ENCODE results near the gene PHLPP2.

The PHLPP2 gene

GRCh38 chr16:71724320-71724751 lies at the start of gene PHLPP2:
TSS of gene PHLPP2 (minus strand) at chr16:71724701. CDS start at chr16:71714795, 9,906 bp downstream.
- DNase-seq (ENCODE audit: low spot score in 2 of 2) (no peak), ATAC-seq (no peak)
- no peaks in the 10 kb centered on the region for H3K9me3 Mint-ChIP-seq
- peaks cover 12% of the 10 kb centered on the region for H3K36me3 Mint-ChIP-seq
- H3K4me1 Mint-ChIP-seq, result peaks cover 16% of the 10 kb centered on the region
- peak within 1 kb of the TSS; percentile 87 for H3K4me3 Mint-ChIP-seq
- H3K27ac Mint-ChIP-seq, result no peak within 1 kb of the TSS

GRCh38 chr16:71771571-71771970 lies 47.1 kb upstream of the PHLPP2 start:
- no peak for ATAC-seq

GRCh38 chr16:71769222-71769621 lies 44.7 kb upstream of the PHLPP2 start:
- Mint-ChIP-seq H3K27ac (no peak overlapping the region), H3K36me3 (peaks cover 100% of the 10 kb centered on the region), H3K4me1 (peaks cover 15% of the 10 kb centered on the region), H3K4me3 (no peak overlapping the region), H3K9me3 (no peaks in the 10 kb centered on the region)
- ATAC-seq (no peak), DNase-seq (ENCODE audit: low spot score in 2 of 2) (no peak)

More at GRCh38 chr16:71771571-71771970, 47.1 kb upstream of the PHLPP2 start:
- Mint-ChIP-seq H3K4me3 (no peak overlapping the region), H3K36me3 (peaks cover 100% of the 10 kb centered on the region), H3K9me3 (no peaks in the 10 kb centered on the region), H3K27ac (no peak overlapping the region), H3K4me1 (peaks cover 15% of the 10 kb centered on the region)
- no peak for DNase-seq (ENCODE audit: low spot score in 2 of 2)

- Mint-ChIP-seq H3K36me3 (peaks cover 100% of the 10 kb centered on the region), H3K9me3 (no peaks in the 10 kb centered on the region), H3K27ac (no peak overlapping the region), H3K4me1 (peaks cover 15% of the 10 kb centered on the region), H3K4me3 (no peak overlapping the region)
- DNase-seq (ENCODE audit: low spot score in 2 of 2) (no peak), ATAC-seq (no peak)
These were observed 42.8 kb upstream of the PHLPP2 start for GRCh38 chr16:71767060-71767900.

- H3K4me1 Mint-ChIP-seq, result peaks cover 12% of the 10 kb centered on the region
- ATAC-seq (no peak), DNase-seq (ENCODE audit: low spot score in 2 of 2) (no peak)
- no peak overlapping the region for H3K4me3 Mint-ChIP-seq
- H3K36me3 Mint-ChIP-seq, result peaks cover 100% of the 10 kb centered on the region
- H3K27ac Mint-ChIP-seq, result peak overlapping the region; percentile 43
- no peaks in the 10 kb centered on the region for H3K9me3 Mint-ChIP-seq
These were observed 37.7 kb upstream of the PHLPP2 start for GRCh38 chr16:71762186-71762585.

GRCh38 chr16:71761097-71761496 lies 36.6 kb upstream of the PHLPP2 start:
- ATAC-seq (no peak), DNase-seq (ENCODE audit: low spot score in 2 of 2) (no peak)
- H3K4me3 Mint-ChIP-seq, result no peak overlapping the region
- H3K4me1 Mint-ChIP-seq, result peaks cover under 1% of the 10 kb centered on the region
- peaks cover 100% of the 10 kb centered on the region for H3K36me3 Mint-ChIP-seq
- no peak overlapping the region for H3K27ac Mint-ChIP-seq
- no peaks in the 10 kb centered on the region for H3K9me3 Mint-ChIP-seq

- ATAC-seq (no peak), DNase-seq (ENCODE audit: low spot score in 2 of 2) (no peak)
- Mint-ChIP-seq H3K4me1 (peaks cover 6% of the 10 kb centered on the region), H3K27ac (no peak overlapping the region), H3K36me3 (peaks cover 100% of the 10 kb centered on the region), H3K9me3 (no peaks in the 10 kb centered on the region), H3K4me3 (no peak overlapping the region)
These were observed 33.8 kb upstream of the PHLPP2 start for GRCh38 chr16:71758293-71758760.

GRCh38 chr16:71754652-71755051 lies 30.2 kb upstream of the PHLPP2 start:
- no peaks in the 10 kb centered on the region for H3K9me3 Mint-ChIP-seq
- peak overlapping the region; percentile 74 for H3K27ac Mint-ChIP-seq
- DNase-seq (ENCODE audit: low spot score in 2 of 2) (no peak), ATAC-seq (peak; percentile 62)
- H3K4me3 Mint-ChIP-seq, result no peak overlapping the region
- peaks cover 100% of the 10 kb centered on the region for H3K36me3 Mint-ChIP-seq
- H3K4me1 Mint-ChIP-seq, result peaks cover 6% of the 10 kb centered on the region

GRCh38 chr16:71754108-71754507 lies 29.6 kb upstream of the PHLPP2 start:
- Mint-ChIP-seq H3K36me3 (peaks cover 100% of the 10 kb centered on the region), H3K27ac (peak overlapping the region; percentile 74)

GRCh38 chr16:71748226-71748625 lies 23.7 kb upstream of the PHLPP2 start:
- H3K9me3 Mint-ChIP-seq, result no peaks in the 10 kb centered on the region
- no peaks in the 10 kb centered on the region for H3K4me1 Mint-ChIP-seq
- peaks cover 100% of the 10 kb centered on the region for H3K36me3 Mint-ChIP-seq
- DNase-seq (ENCODE audit: low spot score in 2 of 2), result no peak
- H3K4me3 Mint-ChIP-seq, result no peak overlapping the region
- no peak for ATAC-seq
- peak overlapping the region; percentile 46 for H3K27ac Mint-ChIP-seq

More at GRCh38 chr16:71754108-71754507, 29.6 kb upstream of the PHLPP2 start:
- no peak for ATAC-seq
- Mint-ChIP-seq H3K4me3 (no peak overlapping the region), H3K9me3 (no peaks in the 10 kb centered on the region), H3K4me1 (peaks cover 6% of the 10 kb centered on the region)
- DNase-seq (ENCODE audit: low spot score in 2 of 2), result no peak

- peaks cover 100% of the 10 kb centered on the region for H3K36me3 Mint-ChIP-seq
- H3K27ac Mint-ChIP-seq, result no peak overlapping the region
- no peaks in the 10 kb centered on the region for H3K9me3 Mint-ChIP-seq
- peak; percentile 55 for ATAC-seq
- H3K4me3 Mint-ChIP-seq, result no peak overlapping the region
- H3K4me1 Mint-ChIP-seq, result no peaks in the 10 kb centered on the region
- DNase-seq (ENCODE audit: low spot score in 2 of 2), result no peak
These were observed 22.0 kb upstream of the PHLPP2 start for GRCh38 chr16:71746442-71747046.

- no peaks in the 10 kb centered on the region for H3K9me3 Mint-ChIP-seq
- peak overlapping the region; percentile 45 for H3K27ac Mint-ChIP-seq
- H3K4me1 Mint-ChIP-seq, result no peaks in the 10 kb centered on the region
- H3K36me3 Mint-ChIP-seq, result peaks cover 100% of the 10 kb centered on the region
- no peak for DNase-seq (ENCODE audit: low spot score in 2 of 2)
- no peak for ATAC-seq
- no peak overlapping the region for H3K4me3 Mint-ChIP-seq
These were observed 14.4 kb upstream of the PHLPP2 start for GRCh38 chr16:71738855-71739254.

- Mint-ChIP-seq H3K9me3 (no peaks in the 10 kb centered on the region), H3K4me3 (no peak overlapping the region), H3K36me3 (peaks cover 100% of the 10 kb centered on the region), H3K4me1 (no peaks in the 10 kb centered on the region), H3K27ac (peak overlapping the region; percentile 45)
- ATAC-seq (no peak), DNase-seq (ENCODE audit: low spot score in 2 of 2) (no peak)
These were observed 13.0 kb upstream of the PHLPP2 start for GRCh38 chr16:71737501-71737900.

GRCh38 chr16:71734511-71734910 lies 10.0 kb upstream of the PHLPP2 start:
- no peaks in the 10 kb centered on the region for H3K9me3 Mint-ChIP-seq
- H3K4me1 Mint-ChIP-seq, result peaks cover 4% of the 10 kb centered on the region
- peaks cover 95% of the 10 kb centered on the region for H3K36me3 Mint-ChIP-seq
- DNase-seq (ENCODE audit: low spot score in 2 of 2) (no peak), ATAC-seq (no peak)
- peak overlapping the region; percentile 72 for H3K27ac Mint-ChIP-seq
- H3K4me3 Mint-ChIP-seq, result no peak overlapping the region

- Mint-ChIP-seq H3K9me3 (no peaks in the 10 kb centered on the region), H3K36me3 (peaks cover 84% of the 10 kb centered on the region), H3K4me1 (peaks cover 6% of the 10 kb centered on the region), H3K4me3 (no peak overlapping the region), H3K27ac (no peak overlapping the region)
- DNase-seq (ENCODE audit: low spot score in 2 of 2) (no peak), ATAC-seq (no peak)
These were observed 8.1 kb upstream of the PHLPP2 start for GRCh38 chr16:71732587-71732986.

Measured in stimulated activated effector memory CD8-positive, alpha-beta T cell treated with anti-CD3 and anti-CD28 coated beads, Interleukin-12 subunit alpha, Interleukin-12 subunit beta, amount 100 ng/mL, for 72 hours (primary cell).